Frontal cortex (tissue), 4 donors: ENCODE measurements around the gene TEX51. TPM values are rescaled to one million over a fixed set of nuclear protein-coding genes. Genes with fewer than 3 reads are reported as not detected.

Source experiments
- DNase-seq, 2 donors: peaks; one replicate each; pipeline ENCODE4 v3.0.0; 2012; ENCODE audit warnings: low spot score in 2 of 2
- FAIRE-seq: peaks from 2 replicates; lab custom pipeline; 2012; peaks lifted over from hg19 to GRCh38; lab: Jason Lieb, UNC
- total RNA-seq: library from RNA; depleted of rRNA; stranded (reverse); fragments of >200 nt; gene quantifications from one replicate; pipeline ENCODE4 v1.2.3, GENCODE V29; 2014
- donor health status: control.
- donor health status: control.
- donor health status: control.

The TEX51 gene
- total RNA-seq, 1 donor from 2014 or later: not detected

DNA sequence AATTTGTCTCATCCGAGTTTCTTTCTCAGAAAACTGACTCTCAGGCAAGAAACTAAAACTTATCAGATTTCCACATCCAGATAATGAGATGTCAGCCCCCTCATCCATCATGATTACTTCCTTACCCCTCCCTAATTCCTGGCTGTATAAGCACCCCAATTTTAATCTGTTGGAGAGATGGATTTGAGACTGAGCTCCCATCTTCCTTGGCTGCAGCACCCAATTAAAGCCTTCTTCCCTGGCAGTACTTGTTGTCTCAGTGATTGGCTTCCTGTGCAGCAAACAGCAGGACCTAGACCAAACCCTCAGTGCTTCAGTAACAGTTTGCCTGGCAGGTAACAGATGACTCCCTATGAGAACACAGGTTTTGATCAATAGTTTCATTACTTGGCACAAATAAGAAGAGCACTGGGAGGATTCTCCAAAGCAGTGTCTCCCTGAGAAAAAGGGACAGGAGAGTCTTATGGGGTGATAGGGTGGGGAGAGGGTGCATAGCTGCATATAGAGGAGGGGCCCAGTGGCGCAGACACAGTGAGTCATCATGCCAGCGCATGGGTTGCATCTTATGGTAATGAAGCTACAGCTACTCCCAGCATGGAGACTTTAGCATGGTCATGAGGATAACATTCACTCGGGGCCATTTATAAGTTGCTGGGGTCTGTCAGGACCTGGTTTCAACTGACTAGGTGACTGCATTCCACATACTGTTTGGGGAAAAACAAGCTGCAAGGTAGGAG is 45.1 kb downstream of the TEX51 start:
- no peak for FAIRE-seq
- DNase-seq: no peak

GRCh38 chr2:126945118-126945517 is 46.4 kb downstream of the TEX51 start:
- no peak for DNase-seq
- FAIRE-seq: no peak

GRCh38 chr2:126946318-126947102 is 47.8 kb downstream of the TEX51 start:
- FAIRE-seq (no peak), DNase-seq (no peak)

DNA sequence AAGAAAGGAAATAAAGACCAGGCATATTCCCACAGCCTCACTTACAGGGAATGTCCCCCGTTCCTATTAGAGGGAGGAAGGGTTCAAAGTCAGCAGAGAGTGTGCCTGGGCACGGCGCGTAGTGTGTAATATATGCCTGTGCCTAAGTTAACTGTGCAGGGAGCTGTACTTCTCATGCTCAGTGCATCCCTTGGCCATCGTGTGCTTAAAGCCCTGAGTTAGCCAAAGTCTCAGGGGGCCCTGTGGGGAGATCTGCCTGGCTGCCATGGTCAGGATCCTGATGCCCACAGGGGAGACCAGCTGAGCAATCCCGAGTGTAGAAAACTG is 48.4 kb downstream of the TEX51 start:
- FAIRE-seq: no peak
- DNase-seq: no peak

DNA sequence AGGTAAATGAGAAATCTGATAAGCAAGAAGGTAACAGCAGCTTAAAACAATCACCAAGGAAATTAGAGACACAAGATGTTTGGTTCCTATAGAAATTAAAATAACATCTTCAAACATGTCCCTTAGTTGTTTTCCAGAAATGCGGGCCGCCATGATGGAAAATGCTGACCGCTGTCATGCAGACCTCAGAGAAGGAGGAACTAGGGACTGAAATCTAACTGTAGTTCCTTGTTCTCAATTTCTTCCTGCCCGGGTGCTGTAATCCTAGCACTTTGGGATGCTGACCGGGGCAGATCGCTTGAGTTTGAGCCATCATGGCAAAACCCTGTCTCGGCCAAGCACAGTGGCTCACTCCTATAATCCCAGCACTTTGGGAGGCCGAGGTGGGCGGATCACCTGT is 51.1 kb downstream of the TEX51 start:
- DNase-seq: no peak
- FAIRE-seq: no peak

- no peak for FAIRE-seq
- DNase-seq: no peak
These were observed 51.8 kb downstream of the TEX51 start for GRCh38 chr2:126950504-126950903.

Other genes starting within 250 kb of the TEX51 start
- gene GYPC, start 242.7 kb upstream of the TEX51 start, total RNA-seq: 19.6 TPM
- 57.5 TPM for gene BIN1, start 208.3 kb downstream of the TEX51 start, total RNA-seq